HepG2 (cell line): ENCODE data around the gene IL1R1. TPM values are rescaled to one million over a fixed set of nuclear protein-coding genes. Genes with fewer than 3 reads are reported as not detected.

Experiments used
- CHD4 ChIP-seq: fragments of 200-600 bp; sonication (generic); IDR thresholded peaks from 2 replicates; pipeline ENCODE4 v1.7.0; 2017; ENCODE audit warnings: mild to moderate bottlenecking, low read length, borderline replicate concordance
- ETV6 ChIP-seq: sonication (generic); formaldehyde crosslinking; conservative IDR thresholded peaks from 2 replicates; pipeline ENCODE4 v1.4.0; 2020; ENCODE audit warnings: missing genetic modification reagents
- HCFC1 ChIP-seq: fragments of 150-350 bp; IDR thresholded peaks from 2 replicates; pipeline ENCODE4 v1.6.1; 2014; ENCODE audit warnings: low read depth, low read length
- IKZF1 ChIP-seq: fragments of 450-650 bp; IDR thresholded peaks from 2 replicates; pipeline ENCODE4 v1.7.1; 2016
- KAT7 ChIP-seq: IDR thresholded peaks from 2 replicates; pipeline ENCODE4 v1.6.1; 2018; ENCODE audit warnings: borderline replicate concordance, missing compliant biosample characterization
- KDM2A ChIP-seq: sonication (generic); formaldehyde crosslinking; IDR thresholded peaks from 2 replicates; pipeline ENCODE4 v1.4.0; 2020; ENCODE audit warnings: low read depth, missing genetic modification reagents, borderline replicate concordance
- NFKB2 ChIP-seq: sonication (generic); formaldehyde crosslinking; IDR thresholded peaks from 2 replicates; pipeline ENCODE4 v1.4.0; 2020; ENCODE audit warnings: missing genetic modification reagents, borderline replicate concordance
- PAWR ChIP-seq: sonication (generic); formaldehyde crosslinking; IDR thresholded peaks from 2 replicates; pipeline ENCODE4 v1.4.0; 2020; ENCODE audit warnings: missing genetic modification reagents, mild to moderate bottlenecking, borderline replicate concordance
- PITX1 ChIP-seq: sonication (generic); formaldehyde crosslinking; IDR thresholded peaks from 2 replicates; pipeline ENCODE4 v1.5.1; 2020; ENCODE audit warnings: mild to moderate bottlenecking, missing genetic modification reagents
- POGZ ChIP-seq: sonication (generic); formaldehyde crosslinking; IDR thresholded peaks from 2 replicates; pipeline ENCODE4 v1.4.0; 2020; ENCODE audit warnings: mild to moderate bottlenecking, missing genetic modification reagents
- POLR2A ChIP-seq, 2 experiments: IDR thresholded peaks; 2 replicates each; pipeline ENCODE4 v1.6.1; 2011; ENCODE audit warnings: low read depth in 2 of 2, low read length in 2 of 2, mild to moderate bottlenecking in 1 of 2, moderate library complexity in 1 of 2; ENCODE audit not compliant: insufficient read depth in 1 of 2
- STAG1 ChIP-seq: sonication (generic); formaldehyde crosslinking; IDR thresholded peaks from 2 replicates; pipeline ENCODE4 v1.4.0; 2020; ENCODE audit warnings: missing genetic modification reagents
- STAT6 ChIP-seq: sonication (generic); formaldehyde crosslinking; IDR thresholded peaks from 2 replicates; pipeline ENCODE4 v1.4.0; 2020; ENCODE audit warnings: missing genetic modification reagents, mild to moderate bottlenecking, borderline replicate concordance
- ZMYM2 ChIP-seq: sonication (generic); formaldehyde crosslinking; IDR thresholded peaks from 2 replicates; pipeline ENCODE4 v1.8.0; 2022; ENCODE audit warnings: mild to moderate bottlenecking, missing genetic modification reagents
- ZNF367 ChIP-seq: sonication (generic); formaldehyde crosslinking; IDR thresholded peaks from 2 replicates; pipeline ENCODE4 v1.4.0; 2020; ENCODE audit warnings: missing genetic modification reagents, borderline replicate concordance
- ZNF451 ChIP-seq: sonication (generic); formaldehyde crosslinking; IDR thresholded peaks from 2 replicates; pipeline ENCODE4 v1.5.0; 2020; ENCODE audit warnings: mild to moderate bottlenecking, missing genetic modification reagents
- ZNF598 ChIP-seq: sonication (generic); formaldehyde crosslinking; IDR thresholded peaks from 2 replicates; pipeline ENCODE4 v1.5.1; 2020; ENCODE audit warnings: mild to moderate bottlenecking, missing genetic modification reagents, borderline replicate concordance
- ZNF816 ChIP-seq: sonication (generic); formaldehyde crosslinking; IDR thresholded peaks from 2 replicates; pipeline ENCODE4 v1.8.0; 2022; ENCODE audit warnings: missing genetic modification reagents, mild to moderate bottlenecking, borderline replicate concordance
- polyA plus RNA-seq, 8 experiments: library from polyadenylated mRNA; depleted of rRNA in 3 of 8; stranded (reverse) in 7 of 8; unstranded in 1 of 8; fragments of >200 nt; fragmentation: Illumina TruSeq in 4 of 8; extraction: Trizol in 4 of 8; gene quantifications; 2 replicates each; pipeline versions ENCODE4 v1.2.1 to v1.2.3, GENCODE V29; 2011 to 2016; ENCODE audit warnings: low read depth in 4 of 8, missing spikeins in 1 of 8, mixed read lengths in 1 of 8; ENCODE audit not compliant: insufficient read depth in 1 of 8
- total RNA-seq, 5 experiments: library from RNA; depleted of rRNA; stranded (reverse); fragments of >200 nt; fragmentation: Illumina TruSeq; extraction: Trizol; gene quantifications; 2 replicates each; pipeline ENCODE4 v1.2.3, GENCODE V29; 2016; ENCODE audit warnings: low read depth in 1 of 5
- TF ChIP-seq, protein P1 (sequence below): sonication (generic); formaldehyde crosslinking; IDR thresholded peaks from 2 replicates; pipeline ENCODE4 v1.8.1; 2022; ENCODE audit warnings: mild to moderate bottlenecking, missing genetic modification reagents
- TF ChIP-seq, protein P2 (sequence below): sonication (generic); formaldehyde crosslinking; IDR thresholded peaks from 2 replicates; pipeline ENCODE4 v1.5.1; 2020; ENCODE audit warnings: mild to moderate bottlenecking, missing genetic modification reagents
- TF ChIP-seq, protein P3 (sequence below): sonication (generic); formaldehyde crosslinking; IDR thresholded peaks from 2 replicates; pipeline ENCODE4 v1.8.1; 2023; ENCODE audit warnings: mild to moderate bottlenecking, inconsistent platforms, moderate library complexity, missing genetic modification reagents, borderline replicate concordance

Gene IL1R1
- total and polyA plus RNA-seq, 2 of the 13 experiments (the other 11 are each of a cell fraction or from before 2014, with no cell fraction given): 38.0 to 93.1 TPM

DNA sequence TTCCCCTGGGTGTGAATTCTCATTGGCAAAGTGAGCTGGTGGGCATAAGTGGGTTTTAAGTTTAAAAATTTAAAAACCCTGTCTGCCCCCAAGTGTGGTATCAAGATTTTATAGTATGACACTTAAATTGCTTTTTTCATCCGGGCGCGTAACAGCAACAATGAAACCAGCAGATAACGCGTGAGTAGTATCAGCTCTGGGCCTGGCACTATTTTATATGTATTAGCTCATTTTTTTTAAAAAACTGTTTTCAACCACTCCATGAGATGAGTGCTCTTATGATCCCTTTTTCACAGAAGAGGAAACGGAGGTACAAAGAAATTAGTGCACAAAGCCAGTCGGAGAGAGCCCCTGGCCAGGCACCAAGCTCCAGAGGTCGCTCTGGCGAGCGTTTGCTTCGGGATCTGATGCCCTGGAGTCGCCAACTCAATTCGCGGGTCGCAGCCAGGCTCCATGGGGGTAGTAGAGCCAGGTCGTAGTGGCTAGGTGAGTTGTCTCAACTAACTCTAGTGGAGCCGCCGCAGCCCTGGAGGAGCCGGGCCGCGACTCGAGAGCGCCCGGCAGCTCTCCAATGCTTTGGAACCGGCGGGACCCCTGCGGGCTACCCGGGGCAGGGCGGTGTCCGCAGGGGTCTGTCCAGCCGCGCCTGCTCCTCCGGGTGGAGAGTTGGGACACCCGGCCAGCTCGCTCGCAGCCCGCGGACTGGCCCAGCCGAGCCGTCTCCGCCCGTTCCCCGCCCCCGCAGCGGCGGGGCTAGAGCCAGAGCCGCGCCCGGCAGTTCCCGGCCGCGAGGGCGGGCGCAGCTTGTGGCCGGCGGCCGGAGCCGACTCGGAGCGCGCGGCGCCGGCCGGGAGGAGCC is at the start of gene IL1R1 (continued):
- TF ChIP-seq NFKB2 (CRISPR knock-in tag) (peak; percentile 62; the same call in 1 of the 2 replicates), PITX1 (CRISPR knock-in tag) (no peak), ZNF451 (CRISPR knock-in tag) (0 out of 2 replicates have a peak, but pooled peaks have one; percentile 34), ZMYM2 (CRISPR knock-in tag) (no peak), POGZ (peak; percentile 59; the same call in 1 of the 2 replicates), STAT6 (CRISPR knock-in tag) (no peak), ZNF598 (CRISPR knock-in tag) (no peak), KDM2A (CRISPR knock-in tag) (0 out of 2 replicates have a peak, but pooled peaks have one; percentile 33), ETV6 (CRISPR knock-in tag) (0 out of 2 replicates have a peak, but pooled peaks have one; percentile 38), CHD4 (no peak), KAT7 (CRISPR knock-in tag) (0 out of 2 replicates have a peak, but pooled peaks have one; percentile 76), IKZF1 (no peak), POLR2A (IDR thresholded peaks at IDR 0.05; ENCODE audit: insufficient read depth in 1 of 2, low read depth in 2 of 2, low read length in 2 of 2) (peak; percentile 70 to 78), HCFC1 (no peak), ZNF367 (CRISPR knock-in tag) (peak; percentile 26; the same call in 1 of the 2 replicates), PAWR (CRISPR knock-in tag) (no peak), ZNF816 (no peak), STAG1 (CRISPR knock-in tag) (0 out of 2 replicates have a peak, but pooled peaks have one; percentile 7)
- TF ChIP-seq, protein P1, sequence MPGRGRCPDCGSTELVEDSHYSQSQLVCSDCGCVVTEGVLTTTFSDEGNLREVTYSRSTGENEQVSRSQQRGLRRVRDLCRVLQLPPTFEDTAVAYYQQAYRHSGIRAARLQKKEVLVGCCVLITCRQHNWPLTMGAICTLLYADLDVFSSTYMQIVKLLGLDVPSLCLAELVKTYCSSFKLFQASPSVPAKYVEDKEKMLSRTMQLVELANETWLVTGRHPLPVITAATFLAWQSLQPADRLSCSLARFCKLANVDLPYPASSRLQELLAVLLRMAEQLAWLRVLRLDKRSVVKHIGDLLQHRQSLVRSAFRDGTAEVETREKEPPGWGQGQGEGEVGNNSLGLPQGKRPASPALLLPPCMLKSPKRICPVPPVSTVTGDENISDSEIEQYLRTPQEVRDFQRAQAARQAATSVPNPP (CRISPR knock-in tag): no peak
- TF ChIP-seq, protein P2, sequence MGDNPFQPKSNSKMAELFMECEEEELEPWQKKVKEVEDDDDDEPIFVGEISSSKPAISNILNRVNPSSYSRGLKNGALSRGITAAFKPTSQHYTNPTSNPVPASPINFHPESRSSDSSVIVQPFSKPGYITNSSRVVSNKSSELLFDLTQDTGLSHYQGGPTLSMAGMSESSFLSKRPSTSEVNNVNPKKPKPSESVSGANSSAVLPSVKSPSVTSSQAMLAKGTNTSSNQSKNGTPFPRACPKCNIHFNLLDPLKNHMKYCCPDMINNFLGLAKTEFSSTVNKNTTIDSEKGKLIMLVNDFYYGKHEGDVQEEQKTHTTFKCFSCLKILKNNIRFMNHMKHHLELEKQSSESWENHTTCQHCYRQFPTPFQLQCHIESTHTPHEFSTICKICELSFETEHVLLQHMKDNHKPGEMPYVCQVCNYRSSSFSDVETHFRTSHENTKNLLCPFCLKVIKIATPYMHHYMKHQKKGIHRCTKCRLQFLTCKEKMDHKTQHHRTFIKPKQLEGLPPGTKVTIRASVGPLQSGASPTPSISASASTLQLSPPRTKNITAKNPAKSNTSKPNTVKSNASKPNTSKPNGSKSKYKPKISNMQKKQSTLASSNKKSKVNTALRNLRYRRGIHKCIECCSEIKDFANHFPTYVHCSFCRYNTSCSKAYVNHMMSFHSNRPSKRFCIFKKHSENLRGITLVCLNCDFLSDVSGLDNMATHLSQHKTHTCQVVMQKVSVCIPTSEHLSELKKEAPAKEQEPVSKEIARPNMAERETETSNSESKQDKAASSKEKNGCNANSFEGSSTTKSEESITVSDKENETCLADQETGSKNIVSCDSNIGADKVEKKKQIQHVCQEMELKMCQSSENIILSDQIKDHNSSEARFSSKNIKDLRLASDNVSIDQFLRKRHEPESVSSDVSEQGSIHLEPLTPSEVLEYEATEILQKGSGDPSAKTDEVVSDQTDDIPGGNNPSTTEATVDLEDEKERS (CRISPR knock-in tag): no peak
- TF ChIP-seq, protein P3, sequence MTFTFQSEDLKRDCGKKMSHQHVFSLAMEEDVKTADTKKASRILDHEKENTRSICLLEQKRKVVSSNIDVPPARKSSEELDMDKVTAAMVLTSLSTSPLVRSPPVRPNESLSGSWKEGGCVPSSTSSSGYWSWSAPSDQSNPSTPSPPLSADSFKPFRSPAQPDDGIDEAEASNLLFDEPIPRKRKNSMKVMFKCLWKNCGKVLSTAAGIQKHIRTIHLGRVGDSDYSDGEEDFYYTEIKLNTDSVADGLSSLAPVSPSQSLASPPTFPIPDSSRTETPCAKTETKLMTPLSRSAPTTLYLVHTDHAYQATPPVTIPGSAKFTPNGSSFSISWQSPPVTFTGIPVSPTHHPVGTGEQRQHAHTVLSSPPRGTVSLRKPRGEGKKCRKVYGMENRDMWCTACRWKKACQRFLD (CRISPR knock-in tag): peak; percentile 69; the same call in 1 of the 2 replicates
